ENCODE data around the gene FHOD3.
A peak's percentile ranks its signal among the peaks of the same experiment; 100 is the strongest.

The FHOD3 gene

GRCh38 chr18:36392979-36393287 lies 95.4 kb downstream of the FHOD3 start:
- no peak for TF ChIP-seq CTCF (IDR thresholded peaks at IDR 0.05)
- Histone ChIP-seq H3K27ac (peak overlapping the region in 1 of 2 donors; percentile 42), H3K4me3 (no peak overlapping the region)
- DNase-seq (ENCODE audit: low spot score), result peak; percentile 19

GRCh38 chr18:36394486-36394885 lies 97.0 kb downstream of the FHOD3 start:
- Histone ChIP-seq H3K27ac (no peak overlapping the region), H3K4me3 (no peak overlapping the region)
- TF ChIP-seq CTCF (IDR thresholded peaks at IDR 0.05), result no peak
- DNase-seq (ENCODE audit: low spot score), result no peak

- Histone ChIP-seq H3K4me3 (no peak overlapping the region), H3K27ac (no peak overlapping the region)
- no peak for TF ChIP-seq CTCF (IDR thresholded peaks at IDR 0.05)
- no peak for DNase-seq (ENCODE audit: low spot score)
Observed at GRCh38 chr18:36396190-36396589, 98.7 kb downstream of the FHOD3 start.

GRCh38 chr18:36397033-36397432 lies 99.5 kb downstream of the FHOD3 start:
- H3K27ac ChIP-seq, result no peak overlapping the region
- H3K4me3 ChIP-seq, result no peak overlapping the region
- DNase-seq (ENCODE audit: low spot score), result no peak
- TF ChIP-seq CTCF (IDR thresholded peaks at IDR 0.05), result no peak

GRCh38 chr18:36398419-36398818 lies 100.9 kb downstream of the FHOD3 start:
- TF ChIP-seq CTCF (IDR thresholded peaks at IDR 0.05), result no peak
- Histone ChIP-seq H3K4me3 (no peak overlapping the region), H3K27ac (no peak overlapping the region)
- no peak for DNase-seq (ENCODE audit: low spot score)

- TF ChIP-seq CTCF (IDR thresholded peaks at IDR 0.05), result no peak
- no peak overlapping the region for H3K27ac ChIP-seq
- H3K4me3 ChIP-seq, result no peak overlapping the region
- peak; percentile 40 for DNase-seq (ENCODE audit: low spot score)
Observed at GRCh38 chr18:36399055-36399454, 101.5 kb downstream of the FHOD3 start.

GRCh38 chr18:36401462-36401861 lies 103.9 kb downstream of the FHOD3 start:
- no peak for TF ChIP-seq CTCF (IDR thresholded peaks at IDR 0.05)
- Histone ChIP-seq H3K27ac (no peak overlapping the region), H3K4me3 (no peak overlapping the region)
- DNase-seq (ENCODE audit: low spot score), result no peak

All from coronary artery (tissue), 2 donors.